HUES6 (cell line): ENCODE results near the gene SMIM36.

Experiments used
- H3K27ac ChIP-seq: 2 replicates; pipeline ENCODE4 v1.7.0; 2013; ENCODE audit warnings: low read depth, mild to moderate bottlenecking, low read length, inconsistent platforms
- H3K27me3 ChIP-seq: 2 replicates; pipeline ENCODE4 v1.6.1; 2013; ENCODE audit warnings: low read length; ENCODE audit not compliant: control insufficient read depth, insufficient read depth
- H3K36me3 ChIP-seq: 2 replicates; pipeline ENCODE4 v1.6.1; 2013; ENCODE audit warnings: low read length; ENCODE audit not compliant: control insufficient read depth, insufficient read depth
- H3K4me1 ChIP-seq: 2 replicates; pipeline ENCODE4 v1.6.1; 2013; ENCODE audit warnings: low read length; ENCODE audit not compliant: control insufficient read depth, insufficient read depth
- H3K4me3 ChIP-seq: 2 replicates; pipeline ENCODE4 v1.5.1; 2013; ENCODE audit warnings: low read depth, low read length
- H3K9ac ChIP-seq: one replicate; pipeline ENCODE4 v1.6.1; 2013; ENCODE audit warnings: mild to moderate bottlenecking, low read length
- H3K9me3 ChIP-seq: 2 replicates; pipeline ENCODE4 v1.6.1; 2013; ENCODE audit warnings: low read depth, low read length; ENCODE audit not compliant: control insufficient read depth, insufficient read depth

SMIM36 gene

DNA sequence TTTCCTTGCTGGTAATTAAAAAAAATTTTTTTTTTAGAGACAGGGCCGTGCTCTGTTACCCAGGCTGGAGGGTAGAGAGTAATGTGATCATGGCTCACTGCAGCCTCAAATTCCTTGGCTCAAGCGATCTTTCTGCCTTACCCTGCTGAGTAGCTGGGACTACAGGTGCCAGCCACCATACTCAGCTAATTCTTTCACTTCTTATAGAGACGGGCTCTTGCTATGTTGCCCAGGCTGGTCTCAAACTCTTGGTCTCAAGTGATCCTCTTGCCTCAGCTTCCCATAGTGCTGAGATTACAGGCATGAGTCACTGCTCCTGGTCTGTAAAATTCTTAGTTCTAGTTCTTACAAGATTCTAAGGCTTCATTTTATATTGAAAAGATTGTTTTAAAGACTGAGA lies 11.1 kb downstream of the SMIM36 start:
- H3K27ac ChIP-seq: no peak overlapping the region
- no peaks in the 10 kb centered on the region for H3K9me3 ChIP-seq
- H3K27me3 ChIP-seq: no peaks in the 10 kb centered on the region
- H3K4me1 ChIP-seq: no peaks in the 10 kb centered on the region
- H3K36me3 ChIP-seq: no peaks in the 10 kb centered on the region
- no peak overlapping the region for H3K9ac ChIP-seq
- no peak overlapping the region for H3K4me3 ChIP-seq

DNA sequence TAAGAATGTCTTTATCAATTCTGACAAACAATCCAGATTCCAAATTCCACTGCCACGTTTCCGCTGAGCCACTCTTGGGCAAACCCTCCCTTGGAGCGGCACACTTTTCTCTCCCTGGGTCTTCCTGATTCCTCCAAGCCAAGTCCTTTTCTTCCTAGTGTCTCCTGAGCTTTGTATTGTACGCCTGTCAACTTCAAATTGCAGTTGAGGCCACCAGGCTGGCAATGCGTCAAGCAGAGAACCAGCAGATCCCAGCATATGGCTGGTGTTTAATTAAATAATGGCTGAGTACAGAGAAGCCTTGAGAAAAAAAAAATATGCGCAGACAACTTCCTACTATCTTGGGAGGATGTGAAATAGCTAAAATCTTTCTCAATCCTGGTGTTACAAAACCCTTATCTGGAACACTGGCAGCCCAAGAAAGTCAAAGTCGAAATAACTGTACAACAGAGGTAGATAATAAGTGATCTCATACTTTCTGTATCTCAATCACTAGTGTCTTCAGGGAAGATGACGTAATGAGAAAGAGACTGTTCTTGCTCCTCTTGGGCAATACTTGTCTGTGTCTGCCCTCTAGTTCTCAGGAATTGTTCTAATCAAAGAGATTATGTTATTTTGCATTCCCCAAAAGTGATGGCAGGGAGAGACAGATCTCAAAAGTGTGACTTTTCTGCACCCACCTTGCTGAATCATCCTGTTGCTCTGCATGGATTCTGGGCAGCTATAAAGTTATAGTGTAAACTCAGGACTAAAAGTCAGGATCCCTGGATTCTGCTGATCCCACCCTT lies 15.0 kb downstream of the SMIM36 start:
- Histone ChIP-seq H3K27ac (no peak overlapping the region), H3K4me3 (no peak overlapping the region), H3K36me3 (no peaks in the 10 kb centered on the region), H3K4me1 (peaks cover 11% of the 10 kb centered on the region), H3K9ac (no peak overlapping the region), H3K27me3 (no peaks in the 10 kb centered on the region), H3K9me3 (no peaks in the 10 kb centered on the region)

- Histone ChIP-seq H3K9me3 (no peaks in the 10 kb centered on the region), H3K4me3 (no peak overlapping the region), H3K36me3 (no peaks in the 10 kb centered on the region), H3K27me3 (no peaks in the 10 kb centered on the region), H3K4me1 (peaks cover 11% of the 10 kb centered on the region), H3K27ac (no peak overlapping the region), H3K9ac (no peak overlapping the region)
Measured at GRCh38 chr17:55495239-55495638, 16.0 kb downstream of the SMIM36 start.

- Histone ChIP-seq H3K27ac (no peak overlapping the region), H3K27me3 (no peaks in the 10 kb centered on the region), H3K4me1 (peaks cover 13% of the 10 kb centered on the region), H3K4me3 (no peak overlapping the region), H3K36me3 (no peaks in the 10 kb centered on the region), H3K9ac (no peak overlapping the region), H3K9me3 (no peaks in the 10 kb centered on the region)
Measured at GRCh38 chr17:55492781-55493341, 18.4 kb downstream of the SMIM36 start.

DNA sequence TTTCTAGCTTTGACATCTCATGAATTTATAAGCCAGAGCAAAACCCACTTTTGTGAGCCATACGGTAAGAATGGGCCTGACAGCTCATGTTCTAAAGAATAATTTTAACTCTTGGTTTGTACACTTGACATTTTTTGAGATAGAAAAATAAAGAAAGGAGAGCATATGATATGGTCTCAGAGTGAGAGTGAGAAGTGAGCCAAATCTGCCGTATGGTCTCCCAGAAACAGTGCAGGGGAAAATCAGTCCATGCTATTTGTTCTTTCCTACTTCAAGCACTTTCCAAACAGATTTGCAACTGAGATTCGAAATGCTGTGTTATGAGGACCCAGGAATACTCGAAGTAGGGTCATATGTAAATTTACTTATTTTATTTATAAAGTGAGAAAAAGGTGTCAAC lies 20.9 kb downstream of the SMIM36 start:
- Histone ChIP-seq H3K4me3 (no peak overlapping the region), H3K27ac (no peak overlapping the region), H3K36me3 (no peaks in the 10 kb centered on the region), H3K9me3 (no peaks in the 10 kb centered on the region), H3K4me1 (peaks cover 21% of the 10 kb centered on the region), H3K9ac (no peak overlapping the region), H3K27me3 (no peaks in the 10 kb centered on the region)

DNA sequence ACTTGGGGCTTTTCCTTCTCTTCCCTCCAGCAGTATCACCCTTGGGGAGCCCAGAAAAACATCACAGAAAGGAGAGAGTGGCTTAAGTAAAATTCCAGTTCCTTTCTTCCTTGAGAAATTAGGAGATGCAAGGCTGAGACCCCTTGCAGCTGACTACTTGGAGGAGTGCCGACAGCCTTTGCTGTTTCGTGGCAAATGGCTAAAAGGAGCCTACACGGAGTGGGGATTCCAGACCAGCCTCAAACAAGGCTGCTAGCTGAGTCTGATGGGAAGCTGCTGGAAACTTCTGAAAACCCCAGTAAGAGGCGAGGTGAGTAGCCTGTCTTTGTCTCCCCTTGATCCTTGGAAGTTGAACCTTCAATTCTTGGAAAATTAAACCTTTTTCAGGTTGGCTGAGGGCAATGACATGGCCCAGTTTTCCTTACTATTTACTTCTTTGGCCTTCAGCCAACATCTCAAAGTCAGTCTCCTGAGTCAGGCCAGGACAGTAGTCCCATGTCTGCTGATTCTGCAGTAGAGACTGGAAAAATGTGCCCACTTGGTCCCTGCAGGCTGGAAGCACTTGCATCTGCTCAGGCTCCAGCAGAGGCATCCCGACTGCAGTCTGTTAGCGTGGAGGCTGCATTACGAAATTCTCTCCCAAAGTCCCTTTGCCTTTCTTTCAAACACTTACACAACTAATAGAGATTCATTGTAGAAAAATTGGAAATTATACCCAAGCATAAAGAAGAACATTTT lies 23.4 kb downstream of the SMIM36 start:
- no peak overlapping the region for H3K9ac ChIP-seq
- H3K36me3 ChIP-seq: no peaks in the 10 kb centered on the region
- no peaks in the 10 kb centered on the region for H3K27me3 ChIP-seq
- H3K27ac ChIP-seq: no peak overlapping the region
- no peak overlapping the region for H3K4me3 ChIP-seq
- no peaks in the 10 kb centered on the region for H3K9me3 ChIP-seq
- peaks cover 15% of the 10 kb centered on the region for H3K4me1 ChIP-seq

- H3K4me3 ChIP-seq: no peak overlapping the region
- no peak overlapping the region for H3K9ac ChIP-seq
- H3K4me1 ChIP-seq: peaks cover 12% of the 10 kb centered on the region
Measured at GRCh38 chr17:55484575-55484974, 26.7 kb downstream of the SMIM36 start.

GRCh38 chr17:55482591-55483389 lies 28.5 kb downstream of the SMIM36 start:
- H3K27me3 ChIP-seq: no peaks in the 10 kb centered on the region
- no peak overlapping the region for H3K9ac ChIP-seq
- H3K4me3 ChIP-seq: no peak overlapping the region
- no peaks in the 10 kb centered on the region for H3K9me3 ChIP-seq
- H3K27ac ChIP-seq: no peak overlapping the region
- no peaks in the 10 kb centered on the region for H3K36me3 ChIP-seq
- peaks cover 10% of the 10 kb centered on the region for H3K4me1 ChIP-seq

More at GRCh38 chr17:55484575-55484974, 26.7 kb downstream of the SMIM36 start:
- H3K27me3 ChIP-seq: no peaks in the 10 kb centered on the region
- H3K9me3 ChIP-seq: no peaks in the 10 kb centered on the region
- no peak overlapping the region for H3K27ac ChIP-seq
- no peaks in the 10 kb centered on the region for H3K36me3 ChIP-seq

- Histone ChIP-seq H3K36me3 (no peaks in the 10 kb centered on the region), H3K4me3 (no peak overlapping the region), H3K9ac (no peak overlapping the region), H3K4me1 (peaks cover 2% of the 10 kb centered on the region; the same call in 1 of the 2 replicates), H3K27ac (no peak overlapping the region), H3K9me3 (no peaks in the 10 kb centered on the region), H3K27me3 (no peaks in the 10 kb centered on the region)
Measured at GRCh38 chr17:55480631-55481315, 30.5 kb downstream of the SMIM36 start.

- Histone ChIP-seq H3K4me3 (no peak overlapping the region), H3K36me3 (no peaks in the 10 kb centered on the region), H3K27me3 (no peaks in the 10 kb centered on the region), H3K9me3 (no peaks in the 10 kb centered on the region), H3K27ac (no peak overlapping the region), H3K9ac (no peak overlapping the region), H3K4me1 (peaks cover 2% of the 10 kb centered on the region; the same call in 1 of the 2 replicates)
Measured at GRCh38 chr17:55479903-55480302, 31.3 kb downstream of the SMIM36 start.
